Measurements from ENCODE around the gene VDR. TPM values are rescaled to one million over a fixed set of nuclear protein-coding genes. Genes with fewer than 3 reads are reported as not detected.

Gene VDR
- polyA plus RNA-seq, 4 donors: 3.0 to 5.7 (median 3.6) TPM

DNA sequence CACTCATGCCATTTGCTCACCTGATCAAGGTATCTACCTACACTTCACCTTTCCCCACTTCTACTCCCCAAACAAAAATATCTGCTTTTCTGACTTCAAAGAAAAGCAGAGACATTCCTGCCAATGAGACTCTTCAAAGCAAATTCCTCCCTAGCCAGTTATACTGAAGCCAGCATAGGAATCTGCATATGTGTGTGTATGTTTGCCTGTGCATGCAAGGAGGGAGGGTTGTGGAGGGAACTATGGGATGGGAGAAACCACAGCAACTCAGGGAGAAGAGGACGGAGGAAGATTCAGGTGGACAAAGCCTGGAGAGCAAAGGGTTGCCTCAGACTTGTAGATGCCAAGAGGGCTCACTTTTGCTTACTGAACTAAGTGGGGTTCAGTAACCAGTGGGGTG lies 26.4 kb upstream of the VDR start:
- no peak for DNase-seq (ENCODE audit: low read depth in 4 of 4, low spot score in 2 of 4)

DNA sequence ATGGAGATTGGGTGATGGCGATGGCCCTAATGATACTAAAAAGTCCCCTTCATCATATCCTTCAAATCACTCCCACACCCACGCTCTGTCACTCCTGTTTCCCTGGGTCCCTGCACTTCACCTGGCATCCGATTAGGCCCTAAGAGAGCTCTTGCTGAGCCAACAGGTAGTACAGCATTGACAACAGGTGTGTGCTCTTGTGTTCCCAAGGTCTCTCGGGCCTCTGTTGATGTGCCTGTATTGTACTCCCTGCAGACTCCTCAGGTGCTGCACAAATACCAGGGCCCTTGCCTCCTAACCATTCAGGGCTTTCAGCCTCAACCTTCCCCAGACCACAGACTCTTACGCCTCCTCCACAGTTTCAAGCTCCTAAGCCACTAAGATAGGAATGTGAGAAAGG lies 25.8 kb upstream of the VDR start:
- DNase-seq (ENCODE audit: low read depth in 4 of 4, low spot score in 2 of 4): no peak

DNA sequence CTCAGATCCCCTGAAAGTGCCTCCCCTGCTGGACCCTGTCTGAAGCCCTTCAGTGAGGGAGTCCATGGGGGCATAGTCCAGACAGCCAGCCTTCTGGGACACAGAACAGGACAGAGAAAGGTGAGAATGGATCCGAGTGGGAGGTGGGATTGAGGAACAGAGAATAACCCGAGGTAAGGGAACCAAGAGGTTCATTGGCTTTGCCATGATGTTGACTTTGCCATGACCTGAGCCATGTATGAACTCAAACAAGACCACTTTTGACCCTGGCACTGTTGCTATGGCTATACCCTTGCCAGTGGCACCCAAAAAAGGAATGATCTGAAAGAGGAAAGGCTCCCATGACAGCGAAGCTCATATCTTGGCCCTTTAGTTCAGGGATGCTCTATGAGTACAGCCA lies 22.6 kb upstream of the VDR start:
- DNase-seq (ENCODE audit: low read depth in 4 of 4, low spot score in 2 of 4): no peak

DNA sequence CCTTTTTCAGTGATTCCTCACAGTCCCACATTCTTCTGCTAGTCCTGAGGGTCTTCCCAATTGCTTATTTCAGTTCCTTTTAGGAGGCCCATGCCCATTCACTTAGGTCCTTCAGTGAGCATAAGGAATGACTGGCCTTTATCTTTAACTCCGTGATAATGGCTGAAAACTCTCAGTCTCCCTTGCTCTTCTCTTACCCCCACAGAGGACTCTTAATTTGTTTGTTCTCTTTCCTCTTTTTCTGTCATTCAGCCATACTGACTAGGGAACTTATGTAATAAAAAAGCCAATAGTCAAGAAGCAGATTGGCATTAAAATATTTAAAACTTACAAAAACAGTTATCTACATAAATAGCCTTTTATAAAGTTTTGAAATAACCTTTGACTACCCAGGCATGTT lies 17.1 kb upstream of the VDR start:
- DNase-seq (ENCODE audit: low read depth in 4 of 4, low spot score in 2 of 4): no peak

DNA sequence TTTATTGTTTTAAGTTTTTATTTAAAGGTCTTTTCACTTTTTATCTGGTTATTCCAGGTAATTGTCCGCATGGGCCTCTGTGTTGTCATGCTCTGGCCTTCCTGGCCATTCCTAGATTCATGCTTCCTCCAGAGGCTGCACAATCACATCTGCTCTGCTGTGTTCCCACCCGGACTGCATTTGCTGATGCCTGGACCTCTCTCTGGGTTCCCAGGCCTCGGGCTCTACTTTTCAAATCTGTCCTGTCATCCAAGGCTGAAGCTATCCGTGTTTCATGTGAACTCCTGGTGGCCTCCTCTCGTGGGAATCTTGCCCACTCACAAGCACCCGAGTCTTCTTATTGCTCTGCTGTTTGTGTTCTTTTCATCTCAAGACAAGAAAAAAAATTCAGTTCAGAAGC lies 16.1 kb upstream of the VDR start:
- no peak for DNase-seq (ENCODE audit: low read depth in 4 of 4, low spot score in 2 of 4)

DNA sequence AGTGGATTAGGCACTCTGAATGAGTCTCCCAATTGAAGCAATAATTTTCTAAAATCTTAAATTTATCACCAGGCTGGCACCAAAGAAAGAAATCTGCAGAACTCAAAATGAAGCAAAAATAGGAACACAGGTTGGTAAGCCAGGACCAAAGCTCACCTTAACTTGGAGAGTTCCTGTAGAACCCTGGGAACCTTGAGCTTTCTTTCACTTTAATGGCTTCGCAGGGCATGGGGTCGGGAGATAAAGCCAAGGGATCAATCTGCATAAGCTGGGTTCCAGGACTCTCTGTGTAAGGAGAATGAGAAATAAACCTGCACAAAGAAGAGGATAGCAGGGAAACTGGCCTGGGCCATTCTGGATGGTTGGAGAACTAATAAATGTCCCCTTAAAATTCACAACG lies 8.3 kb upstream of the VDR start:
- no peak for DNase-seq (ENCODE audit: low read depth in 4 of 4, low spot score in 2 of 4)

DNA sequence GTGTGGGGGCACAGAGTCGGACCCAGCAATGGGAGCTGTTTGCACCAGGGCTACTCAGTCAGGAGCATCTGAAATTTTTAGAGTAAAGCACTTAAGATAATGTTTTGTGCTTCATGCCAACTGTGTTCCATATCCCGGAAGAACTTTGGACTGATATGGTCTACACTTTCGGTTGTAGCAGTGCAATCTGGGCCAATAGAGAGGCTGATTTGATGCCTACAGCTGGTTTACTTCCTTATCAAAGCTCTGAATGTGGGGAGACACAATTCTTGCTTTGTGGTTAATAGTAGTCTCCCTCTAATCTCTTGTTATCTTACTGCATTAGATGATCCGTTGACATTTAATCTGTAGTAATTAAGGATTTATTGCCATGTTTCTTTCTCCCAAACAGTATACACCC lies 7.8 kb upstream of the VDR start:
- DNase-seq (ENCODE audit: low read depth in 4 of 4, low spot score in 2 of 4): no peak

DNA sequence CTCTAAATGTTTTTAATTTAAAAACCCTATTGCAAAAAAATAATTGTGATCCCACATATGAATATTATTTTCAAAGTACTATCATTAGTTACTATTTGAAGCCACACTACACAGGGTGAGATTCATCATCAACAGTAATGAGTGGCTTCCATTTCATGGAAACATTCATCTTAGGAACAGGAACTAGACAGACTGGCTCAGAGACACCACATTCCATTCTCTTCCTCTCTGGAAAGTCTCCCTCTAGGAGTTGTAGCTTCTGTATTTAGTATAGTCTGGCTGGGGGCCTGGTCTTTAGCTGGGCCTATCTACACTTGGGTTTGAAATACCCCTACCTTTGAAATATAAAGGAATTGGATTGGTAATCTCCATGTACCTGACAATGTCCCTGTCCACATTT lies 6.2 kb upstream of the VDR start:
- DNase-seq (ENCODE audit: low read depth in 4 of 4, low spot score in 2 of 4): no peak

DNA sequence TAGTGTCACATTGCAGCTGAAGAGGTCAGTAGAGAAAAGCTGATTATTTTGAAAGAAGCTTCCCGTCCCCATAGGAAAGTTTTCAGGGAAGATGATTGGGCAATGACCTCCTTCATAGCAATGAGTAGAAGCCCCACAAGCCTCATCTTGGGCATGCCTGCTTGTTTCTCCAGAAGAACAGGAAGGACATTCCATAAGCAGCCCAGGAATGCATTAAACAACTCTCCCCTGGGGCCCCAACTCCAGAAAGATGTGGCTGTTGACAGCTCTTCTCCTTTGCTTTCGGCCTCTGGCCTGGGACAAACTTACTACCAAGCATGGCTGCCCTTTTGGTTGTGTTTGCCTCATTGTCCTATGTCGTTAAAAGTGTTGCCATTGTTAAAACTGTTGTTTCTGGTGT lies 5.7 kb upstream of the VDR start:
- DNase-seq (ENCODE audit: low read depth in 4 of 4, low spot score in 2 of 4): no peak

DNA sequence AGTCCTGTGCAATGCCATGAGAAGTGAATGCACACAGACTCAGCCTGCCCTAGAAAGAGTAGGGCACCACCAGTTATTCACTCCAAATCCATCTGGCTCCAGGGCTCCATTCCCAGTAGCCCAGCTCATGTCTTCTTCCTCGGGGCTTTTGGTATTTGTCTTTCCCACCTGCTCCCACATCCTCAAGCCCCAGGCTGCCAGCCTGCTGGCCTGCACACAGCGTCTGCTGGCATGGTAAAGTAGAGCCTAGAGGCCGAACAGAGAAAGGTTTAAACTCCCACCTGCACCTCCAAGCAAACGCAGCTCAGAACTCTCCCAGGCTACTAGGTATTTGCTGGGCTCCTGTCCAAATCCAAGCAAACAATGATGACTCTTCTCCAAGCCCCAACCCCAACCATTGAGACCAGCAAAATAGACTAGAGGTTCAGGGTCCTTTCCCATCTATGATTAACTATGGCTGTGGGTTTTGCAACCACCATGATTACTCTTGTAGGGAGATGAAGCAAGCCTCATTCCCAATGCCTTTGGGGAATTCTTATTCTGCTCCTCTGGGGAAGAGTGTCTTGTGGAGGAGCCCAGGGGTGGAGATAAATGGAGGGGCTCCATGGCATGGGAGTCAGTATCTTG lies 5.2 kb upstream of the VDR start:
- no peak for DNase-seq (ENCODE audit: low read depth in 4 of 4, low spot score in 2 of 4)

DNA sequence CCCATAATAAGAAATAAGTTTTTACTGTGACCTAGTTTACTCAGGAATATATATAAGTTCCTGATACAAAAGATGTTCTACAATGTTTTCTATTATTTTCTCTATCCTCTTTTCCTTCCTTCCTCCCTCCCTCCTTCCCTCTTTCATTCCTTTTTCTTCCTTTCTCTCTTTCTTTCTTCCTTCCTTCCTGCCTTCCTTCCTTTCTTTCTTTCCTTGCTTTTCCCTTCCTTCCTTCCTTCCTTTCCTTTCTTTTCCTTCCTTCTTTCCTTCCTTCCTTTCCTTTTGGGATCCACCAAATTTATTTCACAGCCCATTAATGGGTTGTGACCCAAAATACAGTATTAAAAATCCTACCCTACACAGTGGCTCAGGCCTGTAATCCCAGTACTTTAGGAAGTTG lies 3.9 kb upstream of the VDR start:
- no peak for DNase-seq (ENCODE audit: low read depth in 4 of 4, low spot score in 2 of 4)

DNA sequence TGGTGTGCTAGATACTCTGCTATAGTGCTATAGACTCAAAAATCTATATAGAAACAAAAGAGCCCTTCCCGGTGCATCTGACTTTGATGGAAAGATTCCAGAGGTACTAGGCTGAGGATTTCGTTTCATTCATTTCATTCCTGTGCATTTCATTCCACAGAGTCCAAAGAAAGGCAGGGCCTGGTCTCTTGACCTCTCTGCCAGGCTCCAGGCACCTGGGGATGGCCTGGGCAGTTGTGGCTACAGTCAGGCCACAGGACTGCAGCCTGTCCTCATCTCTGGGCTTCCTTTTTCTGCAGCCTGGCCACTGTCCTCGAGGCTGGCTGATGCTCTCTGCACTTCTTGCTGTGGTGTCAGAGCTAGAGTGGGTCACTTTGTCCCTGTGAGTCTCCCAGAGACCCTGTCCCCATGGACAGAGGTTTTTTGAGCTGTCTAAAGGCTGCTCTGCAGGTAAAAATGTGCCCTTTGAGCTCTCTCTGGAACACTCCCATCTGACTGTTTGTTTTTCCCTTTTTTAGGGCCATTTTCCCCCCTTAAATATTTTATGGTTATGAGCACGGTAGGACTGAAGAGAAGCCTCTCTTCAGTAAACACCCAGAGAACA lies 3.2 kb upstream of the VDR start:
- no peak for DNase-seq (ENCODE audit: low read depth in 4 of 4, low spot score in 2 of 4)

DNA sequence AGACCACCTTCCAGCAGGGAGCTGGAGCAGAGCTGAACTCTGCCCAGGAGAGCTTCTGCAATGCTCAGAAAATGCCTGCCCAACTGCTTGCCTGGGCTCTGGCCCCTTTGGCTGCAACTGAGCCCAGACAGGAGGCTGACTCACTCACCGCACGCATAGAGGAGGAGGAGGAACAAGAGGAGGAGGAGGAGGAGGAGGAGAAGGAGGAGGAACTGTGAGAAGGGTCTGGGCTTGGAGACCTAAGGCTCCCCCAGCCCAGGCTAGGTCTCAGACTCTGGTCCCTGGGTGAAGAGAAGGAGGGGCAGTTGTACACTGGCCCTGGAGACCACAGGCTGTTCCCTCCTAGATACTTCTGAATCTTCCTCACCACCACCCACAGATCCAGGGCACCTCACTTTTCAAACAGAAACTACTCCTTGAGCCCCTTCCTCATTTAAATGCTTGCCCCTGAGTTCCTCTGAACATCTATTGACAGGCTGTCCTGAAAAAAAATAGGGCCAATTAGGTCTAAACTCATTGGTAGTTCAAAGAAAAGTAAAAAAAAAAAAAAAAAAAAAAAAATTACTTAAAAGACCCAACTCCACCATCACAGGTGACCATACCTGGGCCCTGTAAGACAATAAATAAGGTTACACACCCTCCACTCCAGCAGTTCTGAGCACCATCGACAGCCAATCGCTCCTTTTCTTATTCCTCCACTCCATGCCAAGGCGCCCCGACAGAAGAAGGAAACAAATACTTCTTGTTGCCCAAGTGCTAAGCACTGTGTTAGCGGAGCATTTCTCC lies 674 bp downstream of the VDR start:
- DNase-seq (ENCODE audit: low read depth in 4 of 4, low spot score in 2 of 4): no peak

DNA sequence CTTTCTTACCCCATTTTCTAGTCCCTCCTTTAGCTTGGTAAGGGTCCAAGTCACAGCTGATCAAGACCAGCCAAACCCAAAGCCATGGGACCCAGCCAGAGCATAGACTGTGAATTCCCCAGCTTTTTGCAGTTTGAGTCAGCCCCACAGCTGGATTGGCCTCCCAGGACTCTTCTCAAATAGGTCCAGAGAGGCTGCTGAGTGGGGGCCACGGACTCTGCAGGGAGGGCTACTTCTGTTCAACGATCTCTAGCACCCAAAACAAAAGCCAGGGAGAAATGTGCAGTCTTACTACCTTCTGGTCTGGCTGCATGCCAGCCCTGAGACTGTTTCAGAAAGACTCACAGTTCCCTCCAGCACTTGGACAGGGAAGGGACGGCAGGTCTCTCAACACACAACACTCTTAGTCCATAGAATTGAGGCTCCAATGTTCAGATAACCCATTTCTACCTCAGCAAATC lies 1.6 kb downstream of the VDR start:
- no peak for DNase-seq (ENCODE audit: low read depth in 4 of 4, low spot score in 2 of 4)

DNA sequence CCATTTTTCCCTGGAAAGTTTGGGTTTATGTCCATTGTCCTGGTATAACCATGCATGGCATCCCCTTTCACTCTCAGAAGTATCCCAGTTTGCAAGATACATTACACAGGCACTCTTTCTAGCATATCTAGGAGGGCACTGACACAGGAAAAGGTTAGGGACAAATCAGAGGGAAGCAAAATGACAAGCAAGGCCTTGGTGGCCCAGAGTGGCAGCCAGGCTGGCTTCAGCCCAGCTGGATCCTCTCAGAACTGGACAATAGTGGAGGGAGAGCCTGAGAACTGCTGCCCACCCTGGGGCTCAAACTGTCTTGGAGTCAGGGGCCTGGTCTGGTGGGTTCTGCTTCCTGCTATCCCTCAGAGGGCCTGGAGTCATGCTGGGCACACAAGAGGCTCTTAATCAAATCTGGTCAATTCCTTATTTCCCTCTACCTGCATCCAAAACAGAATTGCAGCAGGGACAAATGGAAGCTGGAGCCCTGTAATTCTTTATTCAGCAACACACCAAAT lies 2.6 kb downstream of the VDR start:
- no peak for DNase-seq (ENCODE audit: low read depth in 4 of 4, low spot score in 2 of 4)

DNA sequence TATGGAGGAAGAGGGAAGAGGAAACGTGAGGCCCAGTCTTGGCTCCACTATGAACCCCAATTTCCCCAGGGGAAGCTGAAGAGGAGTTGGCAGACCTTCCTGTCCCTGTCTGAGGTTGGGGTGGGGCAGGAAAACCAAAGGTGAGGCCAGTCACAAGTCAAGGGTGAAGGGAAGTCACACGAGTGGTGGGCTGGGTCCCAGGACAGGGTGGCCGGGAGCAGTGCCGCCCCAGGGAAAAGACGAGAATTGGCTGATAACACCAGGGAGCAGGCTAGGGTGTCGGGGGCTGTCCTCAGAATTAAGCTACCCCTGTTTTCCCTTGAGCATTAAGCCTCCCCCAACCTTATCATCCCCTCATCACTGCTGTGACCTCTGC lies 3.1 kb downstream of the VDR start:
- DNase-seq (ENCODE audit: low read depth in 4 of 4, low spot score in 2 of 4): no peak

DNA sequence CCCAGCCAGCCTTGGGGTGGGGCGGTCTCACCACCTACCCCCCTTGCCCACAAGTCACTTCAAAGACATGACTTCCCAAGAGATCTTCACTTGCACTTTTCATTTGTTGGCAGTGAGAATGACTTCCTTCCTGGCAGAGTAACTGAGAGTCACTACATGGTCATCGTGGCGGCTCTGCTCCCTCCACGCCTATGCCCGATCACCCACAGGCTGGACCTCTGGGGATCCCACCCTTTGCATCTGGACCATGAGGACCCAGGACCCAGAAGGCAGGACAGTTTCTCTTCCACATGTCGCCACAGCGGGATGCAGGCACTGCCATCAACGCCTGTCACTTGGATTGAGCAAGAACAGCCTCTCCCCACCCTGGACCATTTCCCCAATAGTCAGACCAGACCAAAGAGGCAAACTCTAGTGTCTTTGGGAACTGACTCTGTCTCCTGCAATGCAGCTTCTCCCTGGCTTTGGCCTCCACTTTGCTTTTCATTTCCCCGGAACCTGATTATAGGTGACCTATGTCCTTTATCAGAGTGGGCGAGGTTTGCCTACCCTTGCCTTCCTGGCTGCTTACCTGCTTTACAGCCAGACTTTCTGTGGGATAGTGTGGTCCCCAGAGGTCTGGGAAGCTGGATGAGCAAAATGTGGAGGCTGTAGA lies 3.6 kb downstream of the VDR start:
- no peak for DNase-seq (ENCODE audit: low read depth in 4 of 4, low spot score in 2 of 4)

DNA sequence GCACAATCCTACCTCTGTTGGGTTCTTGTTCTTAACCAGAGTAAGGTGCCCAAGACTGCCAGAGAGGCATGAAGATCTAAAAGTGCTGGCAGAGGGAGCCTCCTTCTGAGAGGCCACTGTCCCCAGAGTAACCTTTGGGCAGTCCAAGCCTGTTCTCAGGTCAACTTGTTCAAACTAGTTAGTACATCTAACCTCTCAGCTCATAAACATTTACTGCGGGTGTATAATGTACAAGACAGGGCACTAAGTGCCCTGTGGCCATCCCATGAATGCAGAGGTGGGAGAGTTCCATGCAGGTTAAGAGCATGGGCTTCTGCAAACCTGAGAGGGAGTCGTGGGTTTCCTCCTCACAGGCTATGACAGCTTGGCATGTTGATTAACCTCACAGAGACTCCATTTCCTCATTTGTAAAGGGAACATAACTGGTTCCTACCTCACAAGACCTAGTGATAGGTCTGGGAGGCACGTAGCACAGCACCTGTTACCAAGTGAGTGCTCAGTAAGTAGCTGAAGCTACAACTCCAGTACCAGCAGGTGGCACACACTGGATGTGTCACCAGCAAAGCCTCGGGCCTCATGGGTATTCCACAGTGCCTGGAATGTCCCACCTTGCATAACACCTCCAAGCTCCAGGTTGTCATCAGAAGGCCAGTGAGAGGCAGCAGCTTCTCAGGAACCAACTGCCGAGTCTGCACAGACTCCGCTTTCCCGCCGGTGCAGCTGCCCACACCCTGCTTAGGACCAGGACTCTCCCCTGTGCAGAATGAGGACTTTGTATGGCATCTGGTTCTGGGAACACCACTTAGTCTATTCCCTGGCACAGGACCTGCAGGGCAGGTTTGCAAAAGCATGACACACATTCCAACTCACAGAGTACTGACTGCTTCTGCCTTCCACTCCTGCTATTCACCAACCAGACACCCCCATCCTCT lies 4.4 kb downstream of the VDR start:
- DNase-seq (ENCODE audit: low read depth in 4 of 4, low spot score in 2 of 4): no peak

DNA sequence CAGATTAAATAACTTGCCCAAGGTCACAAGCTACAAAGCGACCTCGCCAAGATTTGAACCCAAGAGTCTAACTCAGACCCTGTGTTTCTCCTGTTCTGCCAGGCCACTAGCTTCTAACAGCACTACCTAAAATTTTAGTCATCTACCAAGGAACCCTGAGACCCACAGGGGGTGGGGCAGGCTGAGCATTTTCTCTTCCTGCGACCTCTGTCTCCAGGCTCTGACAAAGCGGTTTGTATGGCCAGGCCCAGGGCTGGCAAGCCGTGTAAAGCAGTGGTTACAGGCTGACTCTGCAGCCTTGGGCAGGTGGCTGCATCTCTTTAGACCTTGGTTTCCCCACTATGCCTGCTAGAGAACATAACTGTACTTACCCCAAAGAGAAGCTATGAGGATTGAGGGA lies 5.3 kb downstream of the VDR start:
- no peak for DNase-seq (ENCODE audit: low read depth in 4 of 4, low spot score in 2 of 4)

DNA sequence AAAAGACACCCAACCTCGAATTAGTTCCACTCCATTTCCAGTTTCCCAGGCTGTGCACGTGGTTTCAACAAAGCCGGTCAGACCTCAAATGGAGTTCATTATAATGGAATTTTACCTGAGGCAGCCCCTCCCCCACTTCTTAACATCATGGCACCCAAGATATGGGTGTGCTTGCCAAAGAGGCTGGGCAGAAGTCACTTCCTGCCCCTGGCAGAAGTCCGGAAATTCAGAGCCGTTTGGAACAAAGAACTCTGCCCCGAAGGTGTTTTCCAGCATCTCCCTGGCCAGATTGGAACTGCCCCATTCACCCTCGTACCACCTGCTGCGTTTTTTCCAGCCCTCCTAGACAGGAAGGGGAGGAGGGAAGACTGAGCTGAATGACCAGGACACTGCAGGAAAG lies 8.2 kb downstream of the VDR start:
- no peak for DNase-seq (ENCODE audit: low read depth in 4 of 4, low spot score in 2 of 4)
